Hippocampal formation (tissue), 2 donors: Measurements from ENCODE around the gene HFE.
"Not testable (repeated sequence)": the region's sequence is repeated elsewhere in the genome, so short reads cannot be mapped to it uniquely, and the experiment has no call there.

Experiments
- DNase-seq, 2 donors: peaks; one replicate each; lab custom pipeline; 2025; lab: John Stamatoyannopoulos, UW

Gene HFE

GRCh38 chr6:26113570-26113969 lies 26.3 kb downstream of the HFE start:
- no peak for DNase-seq

GRCh38 chr6:26115226-26115625 lies 28.0 kb downstream of the HFE start:
- no peak for DNase-seq

- DNase-seq, result no peak
Measured at GRCh38 chr6:26116267-26116666, 29.0 kb downstream of the HFE start.

- DNase-seq, result peak; percentile 10 to 56
Measured at GRCh38 chr6:26118999-26119398, 31.8 kb downstream of the HFE start.

- DNase-seq, result not testable (repeated sequence)
Measured at GRCh38 chr6:26120115-26120514, 32.9 kb downstream of the HFE start.

GRCh38 chr6:26120807-26121140 lies 33.5 kb downstream of the HFE start:
- no peak for DNase-seq

GRCh38 chr6:26121141-26122004 lies 34.1 kb downstream of the HFE start:
- DNase-seq, result no peak

GRCh38 chr6:26122005-26122388 lies 34.8 kb downstream of the HFE start:
- DNase-seq, result no peak

GRCh38 chr6:26122402-26122792 lies 35.2 kb downstream of the HFE start:
- no peak for DNase-seq

- peak; percentile 89 to 97 for DNase-seq
Measured at GRCh38 chr6:26122793-26123674, 35.8 kb downstream of the HFE start.

GRCh38 chr6:26123675-26123946 lies 36.4 kb downstream of the HFE start:
- DNase-seq, result no peak

- DNase-seq, result peak; percentile 67 to 100
Measured at GRCh38 chr6:26123947-26124780, 36.9 kb downstream of the HFE start.

- no peak for DNase-seq
Measured at GRCh38 chr6:26124781-26125685, 37.8 kb downstream of the HFE start.

GRCh38 chr6:26126394-26127235 lies 39.4 kb downstream of the HFE start:
- no peak for DNase-seq

- DNase-seq, result no peak
Measured at GRCh38 chr6:26128013-26128771, 41.0 kb downstream of the HFE start.

GRCh38 chr6:26129656-26130055 lies 42.4 kb downstream of the HFE start:
- DNase-seq, result peak in 1 of 2 donors; percentile 48

- DNase-seq, result no peak
Measured at GRCh38 chr6:26130581-26131249, 43.5 kb downstream of the HFE start.

GRCh38 chr6:26131618-26132017 lies 44.4 kb downstream of the HFE start:
- DNase-seq, result no peak

- DNase-seq, result no peak
Measured at GRCh38 chr6:26133730-26134129, 46.5 kb downstream of the HFE start.
